Activated gamma-delta T cell (primary cell): Measurements from ENCODE around the gene RAVER2.
A peak's percentile ranks its signal among the peaks of the same experiment; 100 is the strongest.

ENCODE experiments used
- DNase-seq: peaks from one replicate; lab custom pipeline; 2025; lab: John Stamatoyannopoulos, UW

The RAVER2 gene

DNA sequence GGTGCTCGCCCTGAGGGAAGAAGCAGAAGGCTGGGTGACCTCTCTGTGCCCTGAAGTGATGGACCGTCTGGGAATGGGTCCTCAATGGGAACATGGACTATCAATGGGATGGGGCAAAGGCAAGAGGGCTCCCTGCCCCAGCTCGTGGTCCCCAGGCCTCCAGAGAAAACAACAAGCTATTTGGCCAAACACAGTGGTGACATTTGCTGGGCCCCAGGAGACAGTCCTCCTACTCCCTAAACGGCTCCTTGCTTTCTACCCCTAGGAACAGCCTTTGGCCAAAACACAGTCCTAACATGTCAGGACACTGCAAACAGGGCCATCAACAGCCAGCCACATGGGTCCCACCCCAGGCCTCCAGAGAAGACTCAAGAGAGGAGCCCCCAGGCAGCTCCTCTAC lies 102.8 kb downstream of the RAVER2 start:
- no peak for DNase-seq

DNA sequence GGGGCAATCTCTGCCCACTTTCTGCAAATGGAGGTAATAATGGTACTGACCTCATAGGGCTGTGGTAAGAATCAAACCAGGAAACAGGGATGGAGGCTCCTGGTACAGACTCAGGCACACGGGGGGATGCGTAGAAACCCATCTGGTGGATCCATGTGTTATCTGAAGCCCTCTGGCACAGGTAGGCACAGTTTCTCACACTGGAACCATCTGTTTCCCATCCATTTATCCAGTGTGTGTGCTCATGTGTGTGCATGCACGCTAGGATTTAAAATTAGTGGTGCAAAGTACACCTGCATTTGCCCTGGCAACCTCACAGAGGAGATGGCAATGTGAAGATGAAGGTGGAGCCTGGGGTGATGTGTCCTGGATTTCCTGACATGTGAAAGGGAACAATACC lies 103.3 kb downstream of the RAVER2 start:
- DNase-seq, result no peak

DNA sequence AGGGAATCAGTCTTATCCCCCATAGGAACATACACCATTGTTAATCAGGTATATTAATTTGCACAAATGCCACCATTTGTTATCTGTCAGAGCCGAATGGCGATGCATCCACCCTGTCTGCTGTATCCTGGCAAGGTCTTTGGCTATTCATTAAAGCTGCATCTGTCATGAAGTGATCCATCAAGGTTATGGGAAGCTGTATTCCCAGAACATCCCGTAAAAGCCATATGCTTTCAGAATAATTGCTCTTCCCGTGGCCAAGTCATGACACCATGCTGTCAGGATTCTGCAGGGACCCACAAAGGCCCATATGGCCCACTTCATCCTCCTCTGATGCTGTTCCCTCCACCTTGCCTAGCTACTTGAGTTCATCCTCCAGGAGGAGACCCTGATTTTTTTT lies 103.9 kb downstream of the RAVER2 start:
- no peak for DNase-seq

DNA sequence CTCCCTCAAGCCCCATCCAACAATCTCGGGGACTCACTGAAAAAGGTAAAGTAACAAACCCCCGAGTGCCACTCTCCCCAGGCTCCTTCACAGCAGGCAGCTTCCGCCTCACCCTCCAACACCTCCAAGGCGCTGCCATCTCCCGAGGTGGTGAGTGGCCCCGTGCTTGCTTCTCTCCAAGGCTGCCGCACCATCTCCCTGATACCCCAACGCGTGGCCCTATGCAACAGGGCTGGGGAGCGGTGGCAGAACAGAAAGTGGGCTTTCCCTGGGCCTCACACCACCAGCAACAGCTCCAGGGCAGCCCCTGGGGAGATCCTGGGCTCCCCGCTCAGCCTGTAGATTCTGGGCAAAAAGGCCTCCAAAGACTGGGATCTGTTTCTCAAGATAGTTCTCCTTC lies 105.1 kb downstream of the RAVER2 start:
- DNase-seq, result no peak

DNA sequence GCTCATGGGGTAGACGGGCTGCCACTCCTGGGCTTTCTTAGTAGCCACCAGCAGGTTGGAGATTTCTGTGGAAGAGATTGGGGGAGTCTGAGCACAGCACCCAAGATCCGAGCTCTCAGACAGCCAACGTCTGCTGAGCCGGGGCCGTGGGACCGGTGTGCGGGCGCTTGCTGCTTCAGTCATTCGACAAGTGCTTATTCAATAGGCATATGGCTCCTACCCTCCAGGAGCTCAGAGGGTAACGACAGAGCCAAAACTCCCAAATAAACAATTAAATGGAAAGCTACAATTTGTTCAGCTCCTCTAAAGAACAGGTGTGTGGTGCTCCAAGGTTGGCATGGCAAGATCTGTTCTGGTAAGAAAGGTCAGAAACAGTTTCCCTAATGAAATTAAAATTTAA lies 106.0 kb downstream of the RAVER2 start:
- no peak for DNase-seq

DNA sequence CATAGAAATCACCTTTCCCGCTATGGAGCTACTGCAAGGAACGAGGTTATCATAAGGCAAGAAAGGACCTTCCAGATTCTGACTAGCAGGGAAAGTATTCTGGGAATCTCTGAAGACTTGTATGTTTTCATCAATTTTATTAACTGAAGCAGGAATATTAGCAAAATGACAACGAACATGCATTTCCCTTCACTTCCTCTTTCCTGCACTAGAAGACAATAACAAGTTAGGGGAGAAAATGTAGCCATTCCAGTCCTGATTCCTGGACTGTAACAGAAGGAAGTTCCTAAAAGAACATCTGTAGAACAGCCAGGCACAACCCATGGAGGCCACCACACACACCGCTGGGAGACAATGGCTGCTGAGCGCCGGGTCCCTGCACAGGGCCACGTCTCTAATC lies 106.8 kb downstream of the RAVER2 start:
- no peak for DNase-seq

DNA sequence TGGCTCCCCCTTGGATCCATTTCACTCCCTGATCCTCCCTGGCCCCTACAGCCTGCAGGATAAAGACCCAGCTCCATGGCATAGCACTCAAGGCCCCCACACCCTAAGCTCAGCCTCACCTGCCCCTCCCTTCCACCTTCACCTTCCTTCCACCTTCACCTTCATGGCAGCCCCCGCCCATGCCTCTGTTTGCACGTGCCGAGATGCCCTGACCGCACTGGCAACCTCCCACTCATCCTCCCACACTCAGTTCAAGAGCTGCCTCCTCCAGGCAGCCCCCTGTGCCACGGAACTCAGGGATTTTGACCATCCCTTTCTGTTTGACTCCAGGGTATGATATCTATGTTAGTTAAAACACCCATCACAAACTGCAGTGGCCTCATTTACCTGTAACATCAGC lies 109.8 kb downstream of the RAVER2 start:
- DNase-seq, result no peak

DNA sequence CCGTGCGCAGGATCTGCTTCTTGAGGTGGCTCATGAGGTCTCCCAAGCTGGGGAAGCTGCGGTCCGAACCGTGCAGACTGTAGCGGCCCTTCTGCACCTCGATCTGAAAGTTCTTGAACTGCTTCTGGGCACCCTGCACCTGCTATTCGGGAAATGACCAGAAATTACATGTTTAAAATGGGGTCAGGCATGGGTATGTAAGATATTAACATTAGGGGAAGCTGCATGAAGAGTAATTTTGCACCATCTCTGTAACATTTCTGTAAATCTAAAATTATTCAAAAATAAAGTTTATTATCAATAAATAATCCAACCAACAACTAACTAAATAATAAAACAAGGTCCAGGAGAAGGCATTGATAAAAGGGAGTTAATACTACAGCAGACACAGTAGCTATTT lies 110.7 kb downstream of the RAVER2 start:
- DNase-seq, result no peak

DNA sequence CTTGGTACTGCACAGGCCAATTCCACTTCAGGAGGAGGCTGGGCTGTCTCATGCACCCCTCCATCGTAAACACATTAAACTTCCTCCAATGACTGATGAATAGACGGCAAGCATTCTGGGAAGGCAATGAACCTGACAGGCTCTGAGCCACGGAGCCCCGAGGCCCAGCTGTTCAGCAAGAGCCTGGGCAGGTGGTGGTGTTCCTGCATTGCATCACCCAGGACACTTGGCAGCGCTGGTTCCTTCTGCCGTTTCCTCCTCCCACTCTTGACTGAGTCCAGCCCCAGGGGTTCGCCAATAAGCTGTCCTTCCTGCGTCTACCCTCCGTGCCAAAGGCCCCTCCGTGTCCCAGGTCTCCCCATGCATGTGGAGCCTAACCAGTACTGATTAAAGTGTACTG lies 111.7 kb downstream of the RAVER2 start:
- no peak for DNase-seq

DNA sequence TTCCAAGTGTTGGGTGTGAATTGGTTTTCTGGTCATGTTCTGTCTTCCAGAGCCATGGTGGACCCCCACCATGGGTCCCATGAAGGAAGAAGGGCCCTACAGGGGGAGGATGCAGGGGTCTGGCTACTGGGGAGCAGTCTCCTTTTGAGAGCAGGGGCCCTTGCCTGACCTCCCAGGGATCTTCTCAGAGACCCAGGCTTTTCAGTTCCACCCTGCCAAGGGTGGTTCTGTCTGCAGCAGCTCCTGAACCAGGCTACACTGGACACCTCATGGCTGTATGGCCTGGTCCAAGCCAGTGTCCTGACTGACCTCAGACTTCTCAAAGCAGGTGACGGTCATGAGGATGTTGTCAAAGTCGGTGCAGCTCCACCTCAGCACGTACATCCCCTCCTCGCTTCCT lies 112.5 kb downstream of the RAVER2 start:
- DNase-seq, result no peak

DNA sequence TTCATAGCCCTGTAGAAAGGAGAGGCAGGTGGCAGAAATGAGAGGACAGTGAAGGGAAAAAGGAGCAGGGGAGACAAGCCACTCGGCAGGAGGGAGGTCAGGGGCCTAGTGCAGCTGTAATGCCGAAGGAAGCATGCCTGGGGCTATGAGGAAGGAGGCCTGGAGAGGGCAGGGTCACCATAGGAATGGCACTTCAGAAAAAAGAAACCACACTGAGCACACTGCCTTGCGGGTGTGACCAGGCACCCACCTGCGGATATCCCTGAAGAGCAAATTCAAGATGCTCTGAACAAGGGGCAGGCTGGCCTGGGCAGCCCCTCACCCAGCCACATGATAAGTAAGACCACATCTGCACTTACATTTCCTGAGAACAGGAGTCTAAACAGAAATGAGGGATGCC lies 116.7 kb downstream of the RAVER2 start:
- DNase-seq, result no peak

DNA sequence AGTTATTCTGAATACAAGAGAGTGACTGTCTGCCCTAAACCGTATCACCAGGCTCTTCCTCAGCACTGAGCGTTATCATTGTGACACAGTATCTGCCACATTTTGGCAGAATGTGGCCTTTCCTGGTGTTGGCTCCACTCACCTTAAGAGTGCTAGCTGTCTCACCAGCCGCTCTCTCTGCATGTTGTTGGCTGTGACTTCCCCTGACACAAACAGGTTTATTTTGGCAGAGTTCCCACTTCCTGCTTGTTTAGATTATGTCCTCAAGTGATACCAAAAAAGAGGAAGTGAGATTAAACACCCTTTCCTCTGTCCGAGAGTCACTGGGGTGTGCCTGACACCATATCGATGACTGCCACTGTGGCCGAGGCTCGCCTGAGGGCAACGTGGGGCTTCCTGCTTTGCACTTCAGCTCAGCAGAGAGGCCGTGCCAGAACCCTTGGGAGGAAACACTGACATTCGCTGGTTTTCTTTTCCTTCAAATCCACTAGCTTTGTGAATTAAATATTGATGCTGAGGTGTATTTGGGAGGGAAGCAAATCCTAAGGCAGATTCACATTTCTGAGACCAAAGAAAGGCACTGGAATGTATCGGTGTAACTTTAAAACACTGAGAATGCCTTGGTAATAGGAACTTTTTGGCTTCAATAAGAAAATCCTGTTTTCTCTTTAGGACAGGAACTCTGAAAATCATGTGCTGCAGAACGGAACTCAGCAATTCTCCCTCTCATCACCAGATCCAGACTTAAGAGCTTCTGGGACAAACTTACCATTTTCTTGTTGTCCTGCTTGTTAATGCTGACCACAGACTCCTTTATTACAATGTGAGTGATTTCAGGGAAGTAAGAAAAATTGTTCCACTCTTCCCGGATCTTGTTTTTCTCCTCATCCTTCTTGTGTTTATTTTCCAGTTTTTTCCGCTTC lies 119.4 kb downstream of the RAVER2 start:
- peak; percentile 51 for DNase-seq

DNA sequence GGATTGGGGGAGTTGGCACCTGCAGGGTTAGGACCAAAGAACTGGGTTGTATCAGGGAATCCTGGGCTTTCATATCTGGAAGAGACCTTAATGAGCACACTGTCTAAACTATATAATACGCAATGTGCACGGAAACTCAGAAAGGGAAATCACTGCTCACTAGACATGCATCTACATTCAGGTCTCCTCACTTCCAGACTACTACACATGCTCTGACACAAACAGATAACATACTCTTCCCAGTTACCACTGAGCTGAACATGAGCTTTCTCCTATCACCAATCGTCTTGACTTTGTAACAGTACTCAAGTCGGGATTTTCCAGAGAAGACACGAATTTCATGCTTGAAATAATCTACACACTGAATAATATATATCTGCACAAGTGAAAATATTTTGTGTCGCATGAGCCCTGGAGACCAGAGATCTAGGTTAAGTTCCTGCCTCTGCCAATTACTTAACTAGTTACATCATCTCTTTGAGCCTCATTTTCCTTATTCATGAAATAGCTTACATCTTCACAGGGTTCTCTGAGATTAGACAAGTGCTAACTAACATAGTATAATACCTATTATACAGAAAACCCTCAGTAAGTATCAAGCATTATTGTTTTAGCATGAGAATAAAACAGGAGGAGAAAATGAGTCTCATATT lies 120.4 kb downstream of the RAVER2 start:
- DNase-seq, result no peak

DNA sequence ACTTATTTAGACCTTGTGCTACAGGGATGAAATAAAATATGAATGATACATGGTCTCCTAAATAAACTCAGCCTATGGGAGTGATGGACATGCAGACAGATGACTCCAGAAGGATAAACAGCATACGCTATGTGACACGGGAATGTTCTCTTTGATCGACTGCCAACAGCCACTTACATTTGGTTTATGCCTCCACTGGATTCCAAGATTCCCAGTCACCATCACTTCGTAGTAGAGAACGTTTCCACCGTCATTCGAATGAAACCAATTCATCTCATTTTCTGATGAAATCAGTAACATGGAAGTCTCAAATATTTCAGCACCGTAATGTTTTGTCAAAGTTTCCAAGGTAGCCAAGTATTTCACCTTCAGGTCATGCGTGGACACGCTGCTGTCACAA lies 121.8 kb downstream of the RAVER2 start:
- DNase-seq, result no peak

DNA sequence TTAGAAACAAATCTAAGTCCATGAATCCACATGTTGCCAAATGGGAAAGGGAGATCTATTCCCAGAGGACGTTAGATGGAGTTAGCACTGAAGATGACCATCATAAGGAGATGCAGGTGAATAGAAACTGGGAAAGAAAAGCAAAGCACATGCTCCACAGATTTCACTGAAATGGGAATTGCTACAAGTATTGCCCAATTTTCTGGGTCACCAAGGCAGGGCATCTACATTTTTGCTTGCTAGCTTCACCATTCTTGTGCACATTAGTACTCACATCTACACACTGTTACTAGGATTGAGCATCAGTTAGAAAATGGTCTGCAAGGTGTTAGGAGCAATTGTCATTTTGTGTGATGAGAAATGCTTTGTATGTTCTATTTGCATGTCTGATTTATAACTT lies 122.4 kb downstream of the RAVER2 start:
- no peak for DNase-seq

DNA sequence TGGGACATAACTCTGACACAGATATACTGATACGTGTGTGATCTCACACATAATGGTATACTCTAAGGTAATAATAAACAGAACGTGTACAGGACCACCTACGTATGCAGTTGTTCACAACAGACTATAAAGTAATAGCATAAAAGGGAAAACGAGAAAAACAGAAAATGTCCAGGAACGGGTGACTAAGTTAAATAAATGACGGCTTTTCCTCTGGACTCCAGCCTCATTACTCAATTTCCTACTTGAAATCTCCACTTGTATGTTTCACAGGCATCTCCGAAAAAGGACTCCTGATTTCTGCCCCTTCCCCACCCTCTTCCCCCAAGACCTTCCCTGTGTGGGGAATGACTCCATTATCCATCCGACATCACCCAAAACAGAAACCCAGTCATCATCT lies 126.4 kb downstream of the RAVER2 start:
- no peak for DNase-seq

DNA sequence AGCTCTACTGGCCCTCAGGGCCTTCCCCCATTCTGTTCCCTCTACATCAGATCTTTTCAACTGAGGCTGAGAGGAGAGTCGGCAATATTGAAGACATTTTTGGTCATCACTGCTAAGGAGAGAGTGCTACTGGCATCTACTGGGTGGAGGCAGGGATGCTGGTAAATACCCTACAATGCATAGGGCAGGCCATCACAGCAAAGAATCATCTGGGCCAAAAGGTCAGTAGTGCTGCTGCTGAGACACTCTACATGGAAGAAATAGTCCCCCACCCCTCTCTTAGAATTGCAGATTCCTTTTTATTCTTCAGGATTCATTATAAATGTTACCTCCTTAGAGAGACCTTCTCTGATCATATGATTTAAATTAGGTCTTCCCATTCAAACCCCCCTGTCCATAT lies 127.2 kb downstream of the RAVER2 start:
- DNase-seq, result no peak

DNA sequence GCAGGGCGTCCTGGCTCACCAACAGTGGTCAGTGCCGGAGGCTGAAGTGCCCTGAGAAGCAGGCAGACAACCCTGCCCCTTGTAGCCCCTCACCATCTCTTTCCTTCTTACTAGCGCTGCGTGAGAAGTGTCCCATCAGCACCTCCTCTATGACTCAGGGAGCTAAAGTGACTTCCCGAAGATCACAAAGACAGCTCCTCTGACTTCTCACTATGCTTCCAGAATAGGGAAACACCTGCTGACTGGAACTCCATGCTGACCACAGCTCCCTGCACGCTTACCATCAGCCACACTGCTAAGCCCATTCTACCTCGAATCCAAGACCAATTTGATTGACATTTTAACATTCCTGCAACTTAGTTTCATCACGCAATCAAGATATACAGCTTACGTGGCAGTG lies 128.7 kb downstream of the RAVER2 start:
- no peak for DNase-seq

DNA sequence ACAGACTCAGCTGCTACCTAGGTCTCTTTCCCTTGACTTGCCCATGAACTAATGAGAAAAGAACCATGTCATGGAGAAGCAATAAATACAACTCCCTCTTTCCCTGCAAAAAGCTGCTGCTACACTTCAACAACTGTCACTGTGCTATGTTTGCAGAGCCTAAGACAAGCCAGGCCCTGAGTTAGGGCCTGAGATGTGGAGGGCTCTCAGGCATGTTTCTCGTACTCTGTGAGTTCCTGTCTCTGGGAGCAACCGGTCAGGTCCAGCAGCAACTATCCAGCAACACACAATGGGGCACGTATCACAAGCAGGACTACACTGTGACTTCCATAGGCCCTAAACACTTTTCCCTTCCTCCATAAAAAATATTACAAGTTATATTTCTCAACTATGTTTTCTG lies 129.8 kb downstream of the RAVER2 start:
- no peak for DNase-seq

DNA sequence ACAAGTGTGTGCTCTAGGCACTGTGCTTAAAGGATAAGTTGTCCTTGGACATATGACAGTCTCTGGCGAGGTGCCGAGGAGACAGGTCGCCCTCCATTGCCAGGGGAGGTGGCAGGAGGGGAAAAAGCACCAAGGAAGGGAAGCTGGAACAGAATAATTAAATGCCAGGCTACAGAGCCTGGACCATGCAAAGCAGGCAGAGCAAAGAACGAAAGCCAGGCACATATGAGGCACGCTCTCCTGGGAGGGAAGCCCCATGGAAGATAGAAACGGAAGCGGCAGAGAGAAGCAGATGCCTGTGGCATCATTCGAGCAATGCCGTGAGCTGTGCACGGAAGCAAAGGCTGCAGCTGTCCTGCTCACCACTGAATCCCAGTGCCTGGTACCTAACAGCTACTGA lies 130.2 kb downstream of the RAVER2 start:
- DNase-seq, result no peak

DNA sequence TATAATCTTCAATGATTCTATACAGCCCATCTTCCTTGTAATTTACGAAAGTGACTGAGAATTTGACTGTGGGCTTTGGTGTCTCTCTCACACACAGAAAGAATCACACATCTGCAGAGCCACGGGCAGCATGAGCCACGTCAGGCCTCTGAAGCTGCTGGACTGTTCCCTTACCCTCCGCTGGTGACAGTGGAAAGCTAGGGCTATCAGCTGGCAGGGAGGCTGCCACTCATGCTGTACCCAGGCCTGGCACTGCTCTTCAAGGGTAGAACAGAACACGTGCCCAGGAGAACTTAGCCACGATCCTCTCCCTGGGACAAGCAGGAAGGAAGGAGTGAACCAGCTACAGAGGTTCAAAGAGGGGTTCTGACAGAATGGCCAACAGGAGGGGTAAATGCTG lies 130.7 kb downstream of the RAVER2 start:
- DNase-seq, result no peak

DNA sequence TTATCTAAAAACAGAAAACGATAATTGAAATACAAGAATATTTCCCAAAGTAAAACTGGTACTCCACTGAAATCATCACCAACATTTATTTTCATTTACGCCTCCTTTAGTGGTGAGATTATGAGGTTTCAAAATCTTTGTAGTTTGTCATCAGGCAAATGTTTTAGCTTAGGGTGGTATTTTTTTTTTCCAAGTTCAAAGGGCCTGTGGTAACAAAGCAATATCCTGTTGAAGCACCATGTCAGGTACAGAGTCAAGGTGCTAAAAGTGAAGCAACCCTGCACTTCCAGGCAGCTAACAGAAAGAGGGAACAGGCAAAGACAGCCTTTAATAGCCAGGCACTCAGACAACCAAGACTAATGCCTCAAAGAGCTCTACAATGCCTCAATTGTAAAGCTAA lies 132.3 kb downstream of the RAVER2 start:
- no peak for DNase-seq

DNA sequence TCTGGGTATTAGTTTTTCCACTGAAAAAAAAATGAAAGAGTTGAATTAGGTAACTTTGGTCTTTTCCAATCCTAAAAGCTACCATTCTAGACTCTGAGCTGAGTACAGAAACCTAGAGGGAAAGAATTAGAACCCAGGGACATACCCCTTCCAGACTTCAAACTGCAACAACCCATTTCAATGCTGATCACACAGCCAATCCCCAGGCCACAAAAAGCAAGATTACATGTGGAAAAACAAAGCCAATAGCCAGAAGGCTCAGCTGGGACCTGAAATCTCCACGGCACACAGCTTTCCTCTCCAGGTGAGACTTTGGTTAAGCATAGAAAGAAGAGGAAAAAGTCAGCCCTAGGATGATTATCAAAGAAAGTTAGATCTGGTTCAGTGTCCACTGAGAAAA lies 132.7 kb downstream of the RAVER2 start:
- no peak for DNase-seq

DNA sequence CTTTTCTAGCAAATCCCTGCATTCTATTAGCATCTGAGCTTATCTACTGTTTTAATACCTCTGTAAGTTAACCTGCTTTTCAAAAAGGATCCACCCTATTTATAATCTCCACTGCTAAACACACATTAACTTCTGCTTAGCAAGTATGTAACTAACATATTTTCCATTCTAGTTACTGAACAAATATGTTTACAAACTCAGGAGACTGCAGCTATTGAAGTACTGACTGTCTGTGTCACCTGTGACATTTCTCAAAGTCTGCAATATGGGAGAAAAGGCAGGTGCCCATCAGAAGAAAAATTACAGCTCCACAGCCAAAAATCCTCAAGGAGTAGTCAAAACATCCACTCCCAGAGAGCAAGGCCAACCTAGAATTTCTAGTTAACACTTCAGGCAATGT lies 133.2 kb downstream of the RAVER2 start:
- DNase-seq, result no peak
